Smooth muscle cell of the brain vasculature (primary cell): ENCODE measurements around the gene P3R3URF.

Source experiments
- DNase-seq: peaks from one replicate; pipeline ENCODE4 v3.0.0-alpha.2; 2012; ENCODE audit warnings: low read depth, low spot score

The P3R3URF gene

GRCh38 chr1:46193984-46194570, 17.8 kb upstream of the P3R3URF start:
- no peak for DNase-seq

GRCh38 chr1:46193285-46193684, 17.0 kb upstream of the P3R3URF start:
- DNase-seq: no peak

GRCh38 chr1:46192171-46192570, 15.9 kb upstream of the P3R3URF start:
- no peak for DNase-seq

- DNase-seq: no peak
Measured at GRCh38 chr1:46191033-46191701, 14.9 kb upstream of the P3R3URF start.

- DNase-seq: no peak
Measured at GRCh38 chr1:46190539-46190938, 14.3 kb upstream of the P3R3URF start.

- DNase-seq: no peak
Measured at GRCh38 chr1:46188295-46189030, 12.2 kb upstream of the P3R3URF start.

- DNase-seq: no peak
Measured at GRCh38 chr1:46187106-46187869, 11.0 kb upstream of the P3R3URF start.

GRCh38 chr1:46186076-46186475, 9.8 kb upstream of the P3R3URF start:
- no peak for DNase-seq

- DNase-seq: no peak
Measured at GRCh38 chr1:46184920-46185658, 8.8 kb upstream of the P3R3URF start.

- no peak for DNase-seq
Measured at GRCh38 chr1:46183926-46184557, 7.8 kb upstream of the P3R3URF start.

- DNase-seq: peak; percentile 68
Measured at GRCh38 chr1:46183079-46183847, 7.0 kb upstream of the P3R3URF start.

GRCh38 chr1:46181343-46182260, 5.3 kb upstream of the P3R3URF start:
- DNase-seq: no peak

GRCh38 chr1:46180082-46180616, 3.9 kb upstream of the P3R3URF start:
- DNase-seq: no peak

- DNase-seq: peak; percentile 77
Measured at GRCh38 chr1:46179138-46180081, 3.1 kb upstream of the P3R3URF start.

- DNase-seq: no peak
Measured at GRCh38 chr1:46175243-46175642, 1.0 kb downstream of the P3R3URF start.

- no peak for DNase-seq
Measured at GRCh38 chr1:46174448-46175231, 1.6 kb downstream of the P3R3URF start, which contains the start of gene TSPAN1. TSPAN1 (plus strand) TSS chr1:46175087; CDS start chr1:46181108, 6,021 bp downstream.

- DNase-seq: no peak
Measured at GRCh38 chr1:46173361-46173856, 2.9 kb downstream of the P3R3URF start.
